ENCODE measurements around the gene PIGV. TPM values are rescaled to one million over a fixed set of nuclear protein-coding genes. Genes with fewer than 3 reads are reported as not detected.

The PIGV gene
- total RNA-seq, 1 experiment from 2014 or later: 7.5 TPM

DNA sequence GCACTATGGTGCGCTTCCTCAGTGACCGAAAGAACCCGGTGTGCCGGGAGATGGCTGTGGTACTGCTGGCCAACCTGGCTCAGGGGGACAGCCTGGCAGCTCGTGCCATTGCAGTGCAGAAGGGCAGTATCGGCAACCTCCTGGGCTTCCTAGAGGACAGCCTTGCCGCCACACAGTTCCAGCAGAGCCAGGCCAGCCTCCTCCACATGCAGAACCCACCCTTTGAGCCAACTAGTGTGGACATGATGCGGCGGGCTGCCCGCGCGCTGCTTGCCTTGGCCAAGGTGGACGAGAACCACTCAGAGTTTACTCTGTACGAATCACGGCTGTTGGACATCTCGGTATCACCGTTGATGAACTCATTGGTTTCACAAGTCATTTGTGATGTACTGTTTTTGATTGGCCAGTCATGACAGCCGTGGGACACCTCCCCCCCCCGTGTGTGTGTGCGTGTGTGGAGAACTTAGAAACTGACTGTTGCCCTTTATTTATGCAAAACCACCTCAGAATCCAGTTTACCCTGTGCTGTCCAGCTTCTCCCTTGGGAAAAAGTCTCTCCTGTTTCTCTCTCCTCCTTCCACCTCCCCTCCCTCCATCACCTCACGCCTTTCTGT lies 7.3 kb upstream of the PIGV start:
- peaks cover 25 to 29% of the 10 kb centered on the region in 2 experiments for H3K4me1 Mint-ChIP-seq
- no peaks in the 10 kb centered on the region for H4K20me1 ChIP-seq (ENCODE audit: control insufficient read depth, insufficient read depth, insufficient read length)
- H3T11ph ChIP-seq (ENCODE audit: low read length): no peak overlapping the region
- H3K9me3 ChIP-seq (ENCODE audit: control insufficient read depth, low read depth, low read length): no peaks in the 10 kb centered on the region
- no peaks in the 10 kb centered on the region for H3K27me3 Mint-ChIP-seq (ENCODE audit: low read depth)
- H2BK12ac ChIP-seq (ENCODE audit: insufficient read length, low read depth, low read length): no peak overlapping the region
- no peak overlapping the region for H3K27ac ChIP-seq (ENCODE audit: insufficient read length, low read depth, low read length)
- no peak overlapping the region for H3K14ac ChIP-seq (ENCODE audit: insufficient read depth, low read length)
- no peak overlapping the region for H2AK5ac ChIP-seq (ENCODE audit: insufficient read length, low read length)
- no peaks in the 10 kb centered on the region for H3K9me3 Mint-ChIP-seq
- no peak overlapping the region for H2BK120ac ChIP-seq (ENCODE audit: low read depth, low read length, poor library complexity, severe bottlenecking)
- peaks cover 33 to 74% (median 62%) of the 10 kb centered on the region in 3 experiments for H3K36me3 Mint-ChIP-seq (ENCODE audit: insufficient read depth in 1 of 3, low read depth in 3 of 3)
- H3K27ac Mint-ChIP-seq: peak overlapping the region in 1 of 3 experiments; percentile 95; a peak in 1 of 7 replicates
- H3K23ac ChIP-seq (ENCODE audit: insufficient read length, low read depth, low read length): no peak overlapping the region
- H3K27me3 ChIP-seq (ENCODE audit: insufficient read depth, low read length): no peaks in the 10 kb centered on the region
- H2BK5ac ChIP-seq (ENCODE audit: insufficient read length, low read length): no peak overlapping the region
- H4K8ac ChIP-seq (replicated peaks; ENCODE audit: insufficient read length, low read depth, low read length): no peak overlapping the region
- no peak overlapping the region for H4K91ac ChIP-seq (ENCODE audit: insufficient read length, low read depth, low read length)
- no peak overlapping the region for H3K18ac ChIP-seq (ENCODE audit: insufficient read length, low read depth, low read length)
- no peaks in the 10 kb centered on the region for H3K79me2 ChIP-seq (ENCODE audit: insufficient read depth, low read length)
- no peak overlapping the region for H2BK15ac ChIP-seq (ENCODE audit: low read depth, low read length)
- H3K23me2 ChIP-seq (ENCODE audit: insufficient read length, low read depth, low read length, poor library complexity, severe bottlenecking): no peaks in the 10 kb centered on the region
- no peak for DNase-seq
- no peak overlapping the region for H4K5ac ChIP-seq (ENCODE audit: insufficient read length, low read depth, low read length)
- no peak overlapping the region for H3K9ac ChIP-seq (ENCODE audit: extremely low read depth, insufficient read length, low read length)
- no CpG with 5 or more reads among the region's 21 CpGs for WGBS (ENCODE audit: extremely low coverage, insufficient read length, low lambda C conversion rate)
- no peak overlapping the region for H3K4me2 ChIP-seq (ENCODE audit: insufficient read depth, insufficient read length, low read length)
- no peak overlapping the region for H3K4ac ChIP-seq (ENCODE audit: low read depth, low read length)
- no peak overlapping the region for H3K4me3 Mint-ChIP-seq
- H3K79me1 ChIP-seq (ENCODE audit: insufficient read depth, low read depth, low read length, poor library complexity, severe bottlenecking): no peaks in the 10 kb centered on the region
- 0 out of 2 replicates have a peak, but pooled peaks cover 2% of the 10 kb centered on the region for H3K4me1 ChIP-seq (ENCODE audit: insufficient read depth, low read length)
- TF ChIP-seq, protein P1, sequence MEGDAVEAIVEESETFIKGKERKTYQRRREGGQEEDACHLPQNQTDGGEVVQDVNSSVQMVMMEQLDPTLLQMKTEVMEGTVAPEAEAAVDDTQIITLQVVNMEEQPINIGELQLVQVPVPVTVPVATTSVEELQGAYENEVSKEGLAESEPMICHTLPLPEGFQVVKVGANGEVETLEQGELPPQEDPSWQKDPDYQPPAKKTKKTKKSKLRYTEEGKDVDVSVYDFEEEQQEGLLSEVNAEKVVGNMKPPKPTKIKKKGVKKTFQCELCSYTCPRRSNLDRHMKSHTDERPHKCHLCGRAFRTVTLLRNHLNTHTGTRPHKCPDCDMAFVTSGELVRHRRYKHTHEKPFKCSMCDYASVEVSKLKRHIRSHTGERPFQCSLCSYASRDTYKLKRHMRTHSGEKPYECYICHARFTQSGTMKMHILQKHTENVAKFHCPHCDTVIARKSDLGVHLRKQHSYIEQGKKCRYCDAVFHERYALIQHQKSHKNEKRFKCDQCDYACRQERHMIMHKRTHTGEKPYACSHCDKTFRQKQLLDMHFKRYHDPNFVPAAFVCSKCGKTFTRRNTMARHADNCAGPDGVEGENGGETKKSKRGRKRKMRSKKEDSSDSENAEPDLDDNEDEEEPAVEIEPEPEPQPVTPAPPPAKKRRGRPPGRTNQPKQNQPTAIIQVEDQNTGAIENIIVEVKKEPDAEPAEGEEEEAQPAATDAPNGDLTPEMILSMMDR (conservative IDR thresholded peaks at IDR 0.05): no peak
- H2BK20ac ChIP-seq (ENCODE audit: low read depth, low read length, poor library complexity, severe bottlenecking): no peak overlapping the region
- no peak overlapping the region for H2AFZ ChIP-seq (ENCODE audit: low read length)
- no peak overlapping the region for H3K56ac ChIP-seq (ENCODE audit: insufficient read length, low read depth, low read length)
